Activated CD8-positive, alpha-beta T cell treated with anti-CD3 and anti-CD28 coated beads for 36 hours (primary cell): Measurements from ENCODE around the gene SLC41A3. TPM values are rescaled to one million over a fixed set of nuclear protein-coding genes. Genes with fewer than 3 reads are reported as not detected.

Experiments
- ATAC-seq: fragments of 200-7000 bp; cut with Tn5 transposase; one replicate; pipeline ENCODE4 v1.10.0; 2021; ENCODE audit warnings: mild to moderate bottlenecking, moderate library complexity
- CTCF ChIA-PET: fragments of 350-600 bp; sonication (Branson Sonifier 250); formaldehyde crosslinking; loops from one replicate; lab custom pipeline; 2021; ENCODE audit warnings: antibody characterized with exemption; lab: Charles Lee
- POLR2A ChIA-PET: fragments of 350-600 bp; sonication (Branson Sonifier 250); formaldehyde crosslinking; loops from one replicate; lab custom pipeline; 2021; ENCODE audit warnings: antibody characterized with exemption; lab: Charles Lee
- DNase-seq: peaks from one replicate; pipeline ENCODE4 v3.0.0-alpha.2; 2020
- H3K27ac Mint-ChIP-seq: one replicate; pipeline ENCODE4 v1.8.0; 2021; ENCODE audit warnings: mild to moderate bottlenecking, mixed read lengths
- H3K27me3 Mint-ChIP-seq: one replicate; pipeline ENCODE4 v1.8.0; 2021; ENCODE audit warnings: mixed read lengths
- H3K36me3 Mint-ChIP-seq: one replicate; pipeline ENCODE4 v1.8.0; 2021; ENCODE audit warnings: low read depth, mixed read lengths
- H3K4me1 Mint-ChIP-seq: one replicate; pipeline ENCODE4 v1.8.0; 2021; ENCODE audit warnings: low read depth, mixed read lengths
- H3K4me3 Mint-ChIP-seq: one replicate; pipeline ENCODE4 v1.8.0; 2021; ENCODE audit warnings: mild to moderate bottlenecking, moderate library complexity, mixed read lengths
- H3K9me3 Mint-ChIP-seq: one replicate; pipeline ENCODE4 v1.8.0; 2021; ENCODE audit warnings: mixed read lengths
- intact Hi-C: fragments of 100-400 bp; cut with micrococcal nuclease; formaldehyde crosslinking; loops from one replicate; pipeline ENCODE4 v1.10.0; 2022
- total RNA-seq, 2 experiments: library from RNA; stranded (reverse); gene quantifications; one replicate each; pipeline ENCODE4 v1.2.3, GENCODE V29; 2021
- TF ChIP-seq, protein P1 (sequence below): fragments of 200-600 bp; IDR thresholded peaks from one replicate; pipeline ENCODE4 v1.8.0; 2022; ENCODE audit warnings: antibody characterized with exemption, mild to moderate bottlenecking

The SLC41A3 gene
- total RNA-seq, 2 experiments from 2014 or later: 19.1 to 23.4 TPM

GRCh38 chr3:126116526-126116925 lies 32.6 kb upstream of the SLC41A3 start:
- H3K4me1 Mint-ChIP-seq: no peaks in the 10 kb centered on the region
- H3K4me3 Mint-ChIP-seq: no peak overlapping the region
- ChIA-PET CTCF (interaction anchor here (2.1 kb wide), 1 partner anchor 18 kb away, joined by 8 read pairs; no protein-coding TSS in a partner anchor), POLR2A (interaction anchor here (0.5 kb wide), 1 partner anchor 153 kb away, joined by 3 read pairs; no protein-coding TSS in a partner anchor)
- H3K27ac Mint-ChIP-seq: no peak overlapping the region
- intact Hi-C loops: no loop called here
- TF ChIP-seq, protein P1, sequence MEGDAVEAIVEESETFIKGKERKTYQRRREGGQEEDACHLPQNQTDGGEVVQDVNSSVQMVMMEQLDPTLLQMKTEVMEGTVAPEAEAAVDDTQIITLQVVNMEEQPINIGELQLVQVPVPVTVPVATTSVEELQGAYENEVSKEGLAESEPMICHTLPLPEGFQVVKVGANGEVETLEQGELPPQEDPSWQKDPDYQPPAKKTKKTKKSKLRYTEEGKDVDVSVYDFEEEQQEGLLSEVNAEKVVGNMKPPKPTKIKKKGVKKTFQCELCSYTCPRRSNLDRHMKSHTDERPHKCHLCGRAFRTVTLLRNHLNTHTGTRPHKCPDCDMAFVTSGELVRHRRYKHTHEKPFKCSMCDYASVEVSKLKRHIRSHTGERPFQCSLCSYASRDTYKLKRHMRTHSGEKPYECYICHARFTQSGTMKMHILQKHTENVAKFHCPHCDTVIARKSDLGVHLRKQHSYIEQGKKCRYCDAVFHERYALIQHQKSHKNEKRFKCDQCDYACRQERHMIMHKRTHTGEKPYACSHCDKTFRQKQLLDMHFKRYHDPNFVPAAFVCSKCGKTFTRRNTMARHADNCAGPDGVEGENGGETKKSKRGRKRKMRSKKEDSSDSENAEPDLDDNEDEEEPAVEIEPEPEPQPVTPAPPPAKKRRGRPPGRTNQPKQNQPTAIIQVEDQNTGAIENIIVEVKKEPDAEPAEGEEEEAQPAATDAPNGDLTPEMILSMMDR: no peak
- H3K36me3 Mint-ChIP-seq: no peaks in the 10 kb centered on the region
- no peaks in the 10 kb centered on the region for H3K27me3 Mint-ChIP-seq
- H3K9me3 Mint-ChIP-seq: no peaks in the 10 kb centered on the region
- ATAC-seq (no peak), DNase-seq (no peak)

DNA sequence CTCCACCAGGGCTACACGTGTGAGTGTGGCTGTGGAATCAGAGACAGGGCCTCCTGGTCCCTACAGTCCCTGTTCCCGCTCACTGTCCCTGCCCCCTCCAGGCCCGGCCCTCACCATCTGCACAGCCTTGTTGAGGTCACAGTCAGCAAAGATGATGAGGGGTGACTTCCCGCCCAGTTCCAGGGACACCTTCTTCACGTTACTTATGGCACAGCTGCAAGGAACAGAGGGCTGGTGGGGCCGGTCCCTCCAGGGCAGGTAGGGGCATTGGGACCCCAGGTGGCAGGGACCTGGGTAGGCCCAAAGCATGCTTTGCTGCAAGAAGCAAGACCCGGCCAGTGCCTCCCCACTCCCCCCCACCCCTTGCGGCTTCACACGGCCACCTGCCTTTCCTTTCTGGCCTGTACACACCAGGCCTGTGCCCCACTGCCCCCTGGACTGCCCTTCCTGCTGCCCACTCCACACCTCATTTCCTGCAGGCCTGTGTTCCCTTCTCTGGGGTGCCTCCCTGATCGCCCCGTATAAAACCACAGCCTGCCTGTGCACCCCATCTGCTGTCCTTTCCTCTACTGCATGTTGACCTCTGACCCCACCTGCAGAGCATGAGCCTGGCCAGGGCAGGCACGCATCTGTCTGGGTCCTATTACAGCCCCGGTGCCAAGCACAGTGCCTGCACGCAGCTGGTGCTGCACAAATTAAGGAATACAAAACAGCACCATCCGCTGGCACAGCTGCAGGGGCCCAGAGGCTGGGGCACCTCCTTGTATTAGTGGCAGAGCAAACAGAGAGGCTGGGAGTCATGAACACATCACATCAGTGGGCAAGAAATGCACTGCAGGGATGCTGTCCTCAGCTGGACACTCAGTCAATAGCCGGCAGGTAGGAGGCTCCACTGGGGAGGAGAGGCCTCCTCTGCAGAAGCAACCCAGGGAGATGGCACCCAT lies 30.8 kb upstream of the SLC41A3 start:
- no peaks in the 10 kb centered on the region for H3K9me3 Mint-ChIP-seq
- intact Hi-C loops: no loop called here

GRCh38 chr3:126113733-126114442 lies 30.0 kb upstream of the SLC41A3 start:
- Mint-ChIP-seq H3K36me3 (no peaks in the 10 kb centered on the region), H3K27me3 (no peaks in the 10 kb centered on the region), H3K9me3 (no peaks in the 10 kb centered on the region), H3K27ac (no peak overlapping the region), H3K4me1 (no peaks in the 10 kb centered on the region), H3K4me3 (no peak overlapping the region)
- ChIA-PET POLR2A (no interaction called here), CTCF (no interaction called here)
- DNase-seq (peak; percentile 23), ATAC-seq (peak; percentile 69)
- intact Hi-C loops: no loop called here
- TF ChIP-seq, protein P1: peak; percentile 21

More for the DNA sequence above, 30.8 kb upstream of the SLC41A3 start:
- Mint-ChIP-seq H3K4me3 (no peak overlapping the region), H3K27me3 (no peaks in the 10 kb centered on the region), H3K27ac (no peak overlapping the region), H3K4me1 (no peaks in the 10 kb centered on the region), H3K36me3 (no peaks in the 10 kb centered on the region)
- TF ChIP-seq, protein P1: no peak
- DNase-seq (no peak), ATAC-seq (no peak)
- ChIA-PET POLR2A (no interaction called here), CTCF (no interaction called here)

GRCh38 chr3:126113238-126113555 lies 29.3 kb upstream of the SLC41A3 start:
- Mint-ChIP-seq H3K27ac (no peak overlapping the region), H3K36me3 (no peaks in the 10 kb centered on the region), H3K4me3 (no peak overlapping the region), H3K27me3 (no peaks in the 10 kb centered on the region), H3K4me1 (no peaks in the 10 kb centered on the region), H3K9me3 (no peaks in the 10 kb centered on the region)
- TF ChIP-seq, protein P1: no peak
- POLR2A ChIA-PET: no interaction called here
- intact Hi-C loops: no loop called here
- CTCF ChIA-PET: no interaction called here
- DNase-seq (no peak), ATAC-seq (no peak)
